ENCODE measurements around the gene CTNND2. TPM values are rescaled to one million over a fixed set of nuclear protein-coding genes. Genes with fewer than 3 reads are reported as not detected.

The CTNND2 gene
- total and polyA plus RNA-seq, 10 of the 15 experiments (the other 5 are each of a cell fraction or from before 2014, with no cell fraction given): 0.02 to 0.16 (median 0.04) TPM; not detected in 7

- Histone ChIP-seq H3K27me3 (replicated peaks in 1 of 2; ENCODE audit: control insufficient read depth in 2 of 2, insufficient read depth in 2 of 2, low read length in 1 of 2) (no peaks in the 10 kb centered on the region), H3K36me3 (ENCODE audit: control insufficient read depth in 2 of 2, insufficient read depth in 2 of 2, low read length in 1 of 2) (no peaks in the 10 kb centered on the region), H2AFZ (ENCODE audit: control insufficient read depth, low read depth, low read length) (no peak overlapping the region), H3K9ac (ENCODE audit: control insufficient read depth, insufficient read depth, low read length) (no peak overlapping the region), H4K20me1 (ENCODE audit: control insufficient read depth, insufficient read depth) (no peaks in the 10 kb centered on the region), H3K79me2 (ENCODE audit: control insufficient read depth, insufficient read depth, low read length) (no peaks in the 10 kb centered on the region), H3K27ac (ENCODE audit: control insufficient read depth, insufficient read depth) (no peak overlapping the region), H3K9me3 (replicated peaks; ENCODE audit: control insufficient read depth, insufficient read depth, low read length) (no peaks in the 10 kb centered on the region; the same call in 2 of the 3 replicates), H3K4me1 (ENCODE audit: control insufficient read depth, insufficient read depth, low read length) (no peaks in the 10 kb centered on the region), H3K4me3 (no peak overlapping the region), H3K4me2 (ENCODE audit: control insufficient read depth, insufficient read depth) (no peak overlapping the region)
- POLR2A ChIA-PET: no interaction called here
- RAD21 ChIA-PET (ENCODE audit: unreplicated experiment): no interaction called here
- FAIRE-seq (no peak), ATAC-seq (no peak), DNase-seq (ENCODE audit: low read depth, low spot score) (no peak)
- SMC1A ChIA-PET (ENCODE audit: uncharacterized antibody, unreplicated experiment): no interaction called here
- in situ Hi-C loops (cut with MboI): no loop called here
- CTCF ChIA-PET: no interaction called here
- no TSS peak for BruUV-seq (replicated peaks)
- WGBS (ENCODE audit: insufficient coverage, insufficient replicate concordance, low lambda C conversion rate, missing lambda C conversion rate): 19% methylated on average over 3 of the region's 3 CpGs
- TF ChIP-seq HCFC1 (IDR thresholded peaks at IDR 0.05; ENCODE audit: low read length): no peak
- no peak for TF ChIP-seq HDGF (IDR thresholded peaks at IDR 0.05)
- no peak for TF ChIP-seq HSF1 (IDR thresholded peaks at IDR 0.05; ENCODE audit: low read depth, low read length)
- TF ChIP-seq ATF3 (IDR thresholded peaks at IDR 0.05; ENCODE audit: borderline replicate concordance, extremely low read depth, low read depth, low read length): no peak
- TF ChIP-seq ZNF592 (IDR thresholded peaks at IDR 0.05): no peak
- TF ChIP-seq SREBF2 (IDR thresholded peaks at IDR 0.05; ENCODE audit: low read length): no peak
- TF ChIP-seq BMI1 (IDR thresholded peaks at IDR 0.05; ENCODE audit: borderline replicate concordance): no peak
- TF ChIP-seq RUNX3 (IDR thresholded peaks at IDR 0.05; ENCODE audit: low read length): no peak
- no peak for TF ChIP-seq BRCA1 (IDR thresholded peaks at IDR 0.05; ENCODE audit: low read depth, low read length)
- intact Hi-C loops (cut with micrococcal nuclease; ENCODE audit: unreplicated experiment): no loop called here
Measured at GRCh38 chr5:11335881-11336760, 568.1 kb downstream of the CTNND2 start.

All from GM12878 (cell line).